22Rv1 (cell line): Measurements from ENCODE around the gene IDE.

Source experiments
- H3K27ac ChIP-seq: fragments of 450-650 bp; 2 replicates; pipeline ENCODE4 v1.5.1; 2017
- ZFX ChIP-seq: fragments of 450-650 bp; IDR thresholded peaks from 2 replicates; pipeline ENCODE4 v1.6.1; 2017; ENCODE audit warnings: antibody characterized with exemption, borderline replicate concordance
- TF ChIP-seq, protein P1 (sequence below): fragments of 450-650 bp; IDR thresholded peaks from 2 replicates; pipeline ENCODE4 v1.5.1; 2017; ENCODE audit warnings: mild to moderate bottlenecking

The IDE gene

DNA sequence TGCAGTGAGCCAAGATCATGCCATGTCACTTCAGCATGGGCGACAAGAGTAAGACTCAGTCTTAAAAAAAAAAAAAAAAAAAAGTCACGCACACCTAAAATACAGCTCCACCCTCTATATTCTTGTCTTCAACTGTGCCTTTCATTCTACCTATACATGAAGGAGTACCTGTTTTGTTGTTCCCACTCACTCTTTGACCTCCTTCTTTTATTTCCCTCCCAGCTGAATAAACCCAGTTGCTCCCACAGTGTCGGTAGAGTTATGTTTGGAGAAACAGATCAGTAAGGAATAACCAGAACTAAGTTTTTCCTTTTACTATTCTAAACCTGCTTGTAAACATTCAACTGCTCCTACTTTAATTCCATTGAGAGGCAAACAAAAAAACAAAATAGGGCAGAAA, 50.3 kb downstream of the IDE start:
- no peak overlapping the region for H3K27ac ChIP-seq
- no peak for TF ChIP-seq ZFX
- TF ChIP-seq, protein P1, sequence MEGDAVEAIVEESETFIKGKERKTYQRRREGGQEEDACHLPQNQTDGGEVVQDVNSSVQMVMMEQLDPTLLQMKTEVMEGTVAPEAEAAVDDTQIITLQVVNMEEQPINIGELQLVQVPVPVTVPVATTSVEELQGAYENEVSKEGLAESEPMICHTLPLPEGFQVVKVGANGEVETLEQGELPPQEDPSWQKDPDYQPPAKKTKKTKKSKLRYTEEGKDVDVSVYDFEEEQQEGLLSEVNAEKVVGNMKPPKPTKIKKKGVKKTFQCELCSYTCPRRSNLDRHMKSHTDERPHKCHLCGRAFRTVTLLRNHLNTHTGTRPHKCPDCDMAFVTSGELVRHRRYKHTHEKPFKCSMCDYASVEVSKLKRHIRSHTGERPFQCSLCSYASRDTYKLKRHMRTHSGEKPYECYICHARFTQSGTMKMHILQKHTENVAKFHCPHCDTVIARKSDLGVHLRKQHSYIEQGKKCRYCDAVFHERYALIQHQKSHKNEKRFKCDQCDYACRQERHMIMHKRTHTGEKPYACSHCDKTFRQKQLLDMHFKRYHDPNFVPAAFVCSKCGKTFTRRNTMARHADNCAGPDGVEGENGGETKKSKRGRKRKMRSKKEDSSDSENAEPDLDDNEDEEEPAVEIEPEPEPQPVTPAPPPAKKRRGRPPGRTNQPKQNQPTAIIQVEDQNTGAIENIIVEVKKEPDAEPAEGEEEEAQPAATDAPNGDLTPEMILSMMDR: no peak

DNA sequence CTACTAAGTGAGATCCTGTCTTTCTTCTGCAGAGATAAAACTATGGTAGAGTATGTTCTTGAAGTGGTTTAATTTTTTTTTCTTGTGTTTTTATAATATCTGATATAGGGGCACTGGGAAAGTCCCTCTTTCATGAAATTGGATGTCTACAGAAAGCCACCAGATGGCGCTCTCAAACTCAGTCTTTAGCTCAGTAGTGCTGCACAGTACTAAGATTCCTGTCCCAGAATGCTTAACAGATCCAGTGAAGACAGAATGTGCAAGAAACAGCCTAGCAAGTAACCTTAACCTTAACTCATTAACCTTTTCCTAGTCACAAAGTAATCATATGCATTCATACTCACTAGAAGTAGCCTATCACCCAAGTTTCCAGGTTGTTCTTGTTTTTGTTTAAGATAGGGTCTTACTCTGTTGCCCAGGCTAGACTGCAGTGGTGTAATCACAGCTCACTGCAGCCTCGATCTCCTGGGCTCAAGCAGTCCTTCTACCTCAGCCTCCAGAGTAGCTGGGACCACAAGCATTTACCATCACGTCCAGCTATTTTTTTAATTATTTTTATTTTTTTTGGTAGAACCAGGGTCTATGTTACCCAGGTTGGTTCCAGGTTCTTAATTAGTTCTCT, 56.7 kb downstream of the IDE start:
- TF ChIP-seq, protein P1: peak; percentile 89
- TF ChIP-seq ZFX: no peak
- H3K27ac ChIP-seq: no peak overlapping the region

DNA sequence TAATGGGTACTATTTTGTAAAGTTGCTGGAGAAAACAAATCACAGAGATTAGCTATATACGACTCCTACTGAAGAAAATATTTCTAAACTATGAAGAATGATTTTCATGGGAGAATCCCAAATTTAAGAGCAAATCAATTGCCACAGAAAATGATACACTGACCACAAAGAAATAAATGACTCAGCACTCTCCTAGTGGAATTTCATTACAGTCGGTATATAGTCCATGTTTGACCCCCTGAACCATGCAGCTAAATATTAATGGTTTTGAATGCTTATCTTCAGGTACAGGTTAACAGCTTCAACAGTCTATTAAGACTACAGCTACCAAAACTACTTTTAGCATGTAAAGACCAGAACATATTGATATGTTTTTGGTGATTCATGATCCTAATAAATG, 65.0 kb downstream of the IDE start:
- no peak overlapping the region for H3K27ac ChIP-seq
- TF ChIP-seq, protein P1: no peak
- TF ChIP-seq ZFX: no peak

DNA sequence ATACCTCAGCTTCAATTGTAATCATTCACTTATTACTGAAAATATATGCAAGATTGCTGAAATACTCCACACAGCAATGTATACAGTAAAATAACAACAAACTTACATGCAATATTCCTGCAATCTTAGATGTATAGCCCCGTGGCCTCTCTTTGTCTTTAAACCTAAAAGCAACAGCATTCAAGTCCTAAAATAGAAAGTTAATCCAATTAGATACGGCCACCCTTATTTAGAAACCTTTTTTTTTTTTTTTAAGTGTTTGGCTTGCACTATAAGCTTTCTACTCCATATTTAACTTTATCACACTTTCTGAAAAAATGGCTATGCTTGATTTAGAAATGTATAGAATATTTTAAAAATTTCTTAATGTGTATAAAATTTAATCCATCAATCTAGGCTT, 67.6 kb downstream of the IDE start:
- TF ChIP-seq, protein P1: no peak
- no peak for TF ChIP-seq ZFX
- no peak overlapping the region for H3K27ac ChIP-seq

DNA sequence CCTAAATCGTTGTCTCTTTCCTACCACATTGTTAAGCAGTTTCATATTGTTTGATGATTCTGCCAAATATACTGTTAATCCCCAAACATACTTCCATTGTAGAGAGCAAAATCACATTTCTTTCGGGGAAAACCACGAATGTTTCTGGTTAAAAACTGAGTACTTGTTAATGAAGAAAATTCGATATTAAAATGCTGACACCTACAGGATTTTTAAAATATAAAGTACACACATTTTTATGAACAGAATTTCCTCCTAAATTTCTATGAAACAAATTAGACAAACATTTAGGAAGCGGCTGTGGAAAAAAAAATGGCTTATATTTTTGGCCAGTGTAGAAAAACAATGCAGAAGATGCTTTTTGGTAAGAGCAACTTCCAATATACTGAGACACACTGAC, 68.8 kb downstream of the IDE start:
- no peak overlapping the region for H3K27ac ChIP-seq
- TF ChIP-seq, protein P1: no peak
- no peak for TF ChIP-seq ZFX

DNA sequence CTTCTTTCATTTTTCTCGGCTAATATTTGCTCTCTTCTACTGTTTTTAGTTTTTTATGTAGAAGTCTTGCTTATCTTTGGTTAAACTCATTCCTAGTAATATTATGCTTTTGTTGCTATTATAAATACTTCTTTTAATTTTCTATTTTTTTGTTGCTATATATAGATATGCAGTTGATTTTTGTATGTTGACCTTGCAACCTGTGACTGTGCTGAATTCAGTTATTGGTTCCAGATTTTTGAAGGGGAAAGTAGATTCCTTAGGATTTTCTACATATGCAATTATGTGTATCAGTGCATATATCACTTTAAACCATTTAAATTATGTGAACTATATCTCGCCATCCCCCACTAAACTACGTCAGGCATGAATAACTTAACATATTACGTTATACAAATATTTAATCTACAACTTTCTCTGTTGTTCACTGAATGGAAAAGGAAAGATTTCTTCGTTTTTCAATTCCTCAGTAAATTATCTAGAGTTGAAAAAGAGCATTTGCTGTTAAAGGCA, 71.5 kb downstream of the IDE start:
- no peak overlapping the region for H3K27ac ChIP-seq
- no peak for TF ChIP-seq ZFX
- TF ChIP-seq, protein P1: no peak

DNA sequence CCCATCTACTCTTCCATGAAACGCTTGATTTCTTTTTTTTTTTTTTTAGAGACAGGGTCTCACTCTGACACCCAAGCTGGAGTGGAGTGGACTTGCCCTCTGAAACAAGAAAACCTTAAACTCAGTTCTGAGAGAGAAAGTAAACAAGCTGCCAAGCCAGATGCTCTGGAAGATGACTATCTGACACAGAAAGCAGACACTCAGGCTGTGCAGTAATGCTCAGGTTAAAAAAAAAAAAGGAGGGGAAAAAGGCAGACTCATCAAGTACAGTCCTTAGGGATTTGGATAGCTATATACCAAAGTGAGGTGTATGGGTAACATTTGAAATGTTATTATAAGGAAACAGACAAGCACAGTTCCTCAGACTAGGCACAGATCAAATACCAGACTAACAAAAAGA, 80.5 kb downstream of the IDE start:
- no peak overlapping the region for H3K27ac ChIP-seq
- TF ChIP-seq, protein P1: no peak
- no peak for TF ChIP-seq ZFX
